Activated naive CD8-positive, alpha-beta T cell treated with anti-CD3 and anti-CD28 coated beads for 36 hours (primary cell): ENCODE results near the gene TIMM23B. TPM values are rescaled to one million over a fixed set of nuclear protein-coding genes. Genes with fewer than 3 reads are reported as not detected.
"Not testable (repeated sequence)": the region's sequence is repeated elsewhere in the genome, so short reads cannot be mapped to it uniquely, and the experiment has no call there.

ENCODE experiments used
- DNase-seq: peaks from one replicate; pipeline ENCODE4 v3.0.0; 2021
- H3K27ac Mint-ChIP-seq: one replicate; pipeline ENCODE4 v1.8.0; 2022; ENCODE audit warnings: mild to moderate bottlenecking, moderate library complexity, mixed read lengths
- H3K27me3 Mint-ChIP-seq: one replicate; pipeline ENCODE4 v1.8.0; 2022; ENCODE audit warnings: mild to moderate bottlenecking, mixed read lengths
- H3K36me3 Mint-ChIP-seq: one replicate; pipeline ENCODE4 v1.8.0; 2021; ENCODE audit warnings: mild to moderate bottlenecking, mixed read lengths
- H3K4me1 Mint-ChIP-seq: one replicate; pipeline ENCODE4 v1.8.0; 2021; ENCODE audit warnings: mixed read lengths
- H3K4me3 Mint-ChIP-seq: one replicate; pipeline ENCODE4 v1.8.0; 2022; ENCODE audit warnings: mild to moderate bottlenecking, moderate library complexity, mixed read lengths
- H3K9me3 Mint-ChIP-seq: one replicate; pipeline ENCODE4 v1.8.0; 2022; ENCODE audit warnings: mixed read lengths
- total RNA-seq, 2 experiments: library from RNA; stranded (reverse); gene quantifications; one replicate each; pipeline ENCODE4 v1.2.3, GENCODE V29; 2021

TIMM23B gene, protein sequence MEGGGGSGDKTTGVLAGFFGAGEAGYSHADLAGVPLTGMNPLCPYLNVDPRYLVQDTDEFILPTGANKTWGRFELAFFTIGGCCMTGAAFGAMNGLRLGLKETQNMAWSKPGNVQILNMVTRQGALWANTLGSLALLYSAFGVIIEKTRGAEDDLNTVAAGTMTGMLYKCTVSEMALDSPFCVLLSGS
- total RNA-seq = 10 to 100 TPM; 20.6 to 21.7 TPM

DNA sequence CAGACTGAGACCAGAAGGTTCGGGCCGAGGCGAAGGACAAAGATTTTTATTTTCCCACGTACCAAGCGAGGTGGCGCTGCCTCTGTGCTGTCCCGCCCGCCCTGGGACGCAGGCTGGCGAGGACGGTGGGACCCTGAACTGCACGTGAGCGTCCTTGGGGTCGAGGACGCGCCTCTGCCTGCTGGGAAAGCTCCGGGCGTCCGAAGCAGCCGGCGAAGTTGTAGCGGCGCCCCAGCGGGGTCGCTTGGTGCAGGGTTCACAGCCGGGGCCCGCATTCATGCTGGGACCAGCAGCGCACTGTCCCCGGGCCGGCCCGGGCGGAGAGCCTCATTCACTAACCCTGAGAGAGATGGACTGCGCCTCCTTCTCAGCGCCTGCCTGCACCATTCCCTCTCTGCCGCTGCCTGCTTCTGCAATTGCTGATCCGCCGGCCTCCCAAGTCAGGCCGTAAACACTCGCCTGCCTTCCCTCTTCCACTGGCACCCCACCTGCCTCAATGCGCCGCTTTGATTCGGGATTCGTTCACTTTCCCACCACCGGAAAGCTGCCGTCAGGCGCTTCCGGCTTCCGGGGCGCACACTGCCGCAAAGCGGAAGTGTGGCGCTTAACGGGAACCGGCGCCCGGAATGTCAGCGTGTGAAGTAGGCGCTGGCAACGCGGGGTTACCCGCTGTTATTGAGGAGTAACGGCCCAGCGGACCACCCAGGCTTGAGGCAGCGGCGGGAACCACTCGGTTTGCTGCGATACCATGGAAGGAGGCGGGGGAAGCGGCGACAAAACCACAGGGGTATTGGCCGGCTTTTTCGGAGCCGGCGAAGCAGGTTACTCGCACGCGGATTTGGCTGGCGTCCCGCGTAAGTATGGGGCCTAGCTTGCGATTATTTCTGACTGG, at the start of gene TIMM23B, which contains the start of gene PARG:
Gene TIMM23B, plus strand, starts transcription at position 607 of the 892 bp plus-strand sequence. Its CDS starts 142 bp downstream, at position 749.
Gene PARG, minus strand, starts transcription at position 581 of the 892 bp plus-strand sequence. Its CDS starts 302 bp downstream, at position 279.
- peak within 1 kb of the TSS; percentile 99 for H3K4me3 Mint-ChIP-seq
- H3K9me3 Mint-ChIP-seq, H3K27me3 Mint-ChIP-seq: not testable (repeated sequence)
- peak within 1 kb of the TSS; percentile 94 for H3K27ac Mint-ChIP-seq
- DNase-seq = peak; percentile 85
- peaks cover 15% of the 10 kb centered on the region for H3K4me1 Mint-ChIP-seq
- H3K36me3 Mint-ChIP-seq = peaks cover 11% of the 10 kb centered on the region

DNA sequence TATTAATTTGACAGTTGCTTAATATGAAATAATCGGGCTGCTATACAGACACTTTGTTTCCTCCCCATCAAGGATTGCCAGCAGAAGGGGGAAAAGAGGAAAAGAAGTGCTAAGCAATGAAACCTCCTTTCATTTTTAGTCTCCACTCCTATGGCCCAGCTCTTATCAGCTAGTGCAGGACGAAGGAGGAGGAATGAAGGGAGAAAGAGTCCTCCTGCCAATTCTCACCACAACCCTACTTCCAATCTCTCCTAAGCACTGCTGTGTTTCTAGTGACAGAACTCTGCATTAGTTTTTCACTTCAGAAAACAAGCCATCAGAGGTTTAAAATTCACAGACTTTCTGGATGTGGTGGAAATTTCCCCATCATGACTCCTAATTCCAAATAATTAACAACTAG, 41.9 kb upstream of the TIMM23B start:
- not testable (repeated sequence) for H3K4me3 Mint-ChIP-seq, H3K27ac Mint-ChIP-seq, H3K27me3 Mint-ChIP-seq, H3K9me3 Mint-ChIP-seq, H3K4me1 Mint-ChIP-seq, DNase-seq
- peaks cover 27% of the 10 kb centered on the region for H3K36me3 Mint-ChIP-seq

DNA sequence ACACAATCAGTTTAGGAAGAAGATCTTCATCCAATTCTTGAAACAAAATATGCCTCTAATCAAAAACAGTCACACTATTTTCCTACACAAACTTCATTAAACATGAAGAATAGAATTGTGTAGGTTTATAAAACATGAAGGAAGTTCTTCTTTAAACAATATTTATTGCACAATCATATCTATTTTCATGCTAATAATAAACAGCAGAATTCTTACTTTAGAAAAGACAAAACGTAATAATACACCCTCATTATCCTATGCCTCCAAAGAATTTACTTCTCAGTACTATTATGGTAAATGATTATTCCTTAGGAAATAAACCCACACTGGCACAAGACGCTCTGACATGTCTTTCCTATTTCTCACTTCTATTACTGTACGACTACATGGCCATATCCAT, 41.4 kb upstream of the TIMM23B start:
- not testable (repeated sequence) for H3K27ac Mint-ChIP-seq, H3K4me1 Mint-ChIP-seq, DNase-seq, H3K9me3 Mint-ChIP-seq, H3K27me3 Mint-ChIP-seq, H3K4me3 Mint-ChIP-seq
- peaks cover 24% of the 10 kb centered on the region for H3K36me3 Mint-ChIP-seq

DNA sequence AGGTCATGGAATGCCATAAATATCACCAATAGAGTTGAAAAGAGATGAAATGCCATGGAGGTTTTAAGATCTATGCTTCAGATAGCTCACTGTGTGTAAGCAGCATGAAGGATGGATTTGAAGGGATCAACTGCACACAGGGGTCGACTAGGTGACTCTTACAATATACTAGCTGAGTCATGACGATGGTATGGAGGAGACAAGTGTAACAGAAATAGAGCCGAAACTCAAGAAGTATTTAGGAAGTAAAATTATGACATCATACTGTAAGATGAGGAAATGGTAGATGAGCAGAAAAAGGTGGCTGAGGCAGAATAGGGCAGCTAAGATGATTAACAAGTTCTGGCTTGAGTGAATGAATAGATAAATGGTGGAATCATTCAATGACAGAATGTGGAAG, 38.0 kb upstream of the TIMM23B start:
- H3K27me3 Mint-ChIP-seq, H3K4me1 Mint-ChIP-seq, H3K9me3 Mint-ChIP-seq, DNase-seq, H3K27ac Mint-ChIP-seq, H3K4me3 Mint-ChIP-seq: not testable (repeated sequence)
- H3K36me3 Mint-ChIP-seq = peaks cover 14% of the 10 kb centered on the region

DNA sequence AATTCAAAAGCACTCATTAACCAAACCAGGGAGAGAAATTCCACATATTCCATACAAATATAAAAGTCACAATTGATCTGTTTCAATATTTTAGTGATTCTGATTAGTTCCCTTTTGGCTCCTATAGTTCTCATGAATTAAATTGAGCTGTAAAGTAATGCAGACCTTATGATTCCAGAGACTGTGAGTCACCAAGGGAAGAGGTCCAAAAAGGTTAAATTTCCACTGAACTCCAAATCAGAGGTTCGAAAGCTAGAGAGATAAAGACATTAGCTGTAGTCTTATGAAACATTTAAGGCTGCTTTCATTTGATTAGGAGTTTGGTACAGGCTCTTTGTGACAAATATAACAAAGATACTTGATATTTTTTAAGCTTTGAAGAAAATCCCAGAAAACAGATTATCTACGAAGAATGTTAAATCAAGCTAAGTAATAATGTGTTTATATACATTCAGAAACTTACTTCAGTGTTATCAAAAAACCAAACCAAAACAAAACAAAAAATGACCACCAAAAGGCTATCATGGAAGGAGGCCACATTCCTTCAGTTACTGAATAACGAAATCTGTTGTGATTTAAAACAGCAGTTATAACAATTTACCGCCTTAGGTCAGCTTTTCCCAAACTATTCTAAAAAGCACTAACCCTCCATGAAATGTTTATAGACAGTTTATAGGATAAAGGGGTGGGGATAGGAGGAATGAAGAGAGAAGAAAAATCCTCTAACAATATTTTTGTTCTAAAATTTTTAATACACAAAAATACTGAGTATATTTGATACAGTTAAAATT, 33.4 kb upstream of the TIMM23B start:
- H3K9me3 Mint-ChIP-seq, DNase-seq, H3K4me1 Mint-ChIP-seq, H3K36me3 Mint-ChIP-seq, H3K27me3 Mint-ChIP-seq, H3K27ac Mint-ChIP-seq, H3K4me3 Mint-ChIP-seq: not testable (repeated sequence)

DNA sequence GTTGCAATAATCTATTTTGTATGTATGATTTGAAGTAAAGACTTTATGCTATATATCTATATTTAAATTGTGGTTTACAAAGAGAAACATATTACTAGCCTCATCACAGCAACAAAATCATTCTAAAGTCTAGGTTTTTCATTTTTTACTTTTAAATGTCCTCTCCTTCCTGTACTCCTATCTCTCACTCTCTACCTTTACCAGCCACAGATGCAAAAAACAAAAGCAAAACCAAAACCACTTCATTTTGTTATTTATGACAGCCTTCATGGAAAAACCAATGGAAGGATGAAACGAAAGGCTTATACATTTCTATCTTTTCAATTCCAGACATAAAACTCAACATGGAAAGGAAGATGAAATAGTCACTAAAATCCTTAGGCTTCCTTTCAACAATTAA, 31.6 kb upstream of the TIMM23B start:
- H3K9me3 Mint-ChIP-seq, H3K27ac Mint-ChIP-seq, H3K4me1 Mint-ChIP-seq: not testable (repeated sequence)

DNA sequence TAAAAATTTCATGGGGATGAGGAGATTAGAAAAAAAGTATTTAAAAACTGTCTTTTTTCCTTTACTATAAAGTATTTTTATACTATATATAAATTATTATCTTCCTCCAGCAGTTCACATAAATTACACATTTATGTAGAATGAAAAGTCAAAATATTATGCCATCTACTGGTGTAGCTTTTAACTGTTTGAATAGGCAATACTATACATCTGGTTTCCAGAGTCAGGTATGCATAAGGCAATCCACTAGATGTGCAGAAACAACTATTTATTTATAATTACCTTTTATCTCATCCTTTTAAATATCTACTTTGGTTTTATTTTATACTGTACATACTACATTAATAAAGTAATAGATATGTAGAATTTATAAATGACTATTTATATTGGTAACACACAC, 25.4 kb upstream of the TIMM23B start:
- not testable (repeated sequence) for H3K4me3 Mint-ChIP-seq, H3K27ac Mint-ChIP-seq, H3K27me3 Mint-ChIP-seq, DNase-seq, H3K9me3 Mint-ChIP-seq, H3K36me3 Mint-ChIP-seq, H3K4me1 Mint-ChIP-seq

More for the DNA sequence above, 31.6 kb upstream of the TIMM23B start:
- H3K4me3 Mint-ChIP-seq, H3K27me3 Mint-ChIP-seq, H3K36me3 Mint-ChIP-seq, DNase-seq: not testable (repeated sequence)

DNA sequence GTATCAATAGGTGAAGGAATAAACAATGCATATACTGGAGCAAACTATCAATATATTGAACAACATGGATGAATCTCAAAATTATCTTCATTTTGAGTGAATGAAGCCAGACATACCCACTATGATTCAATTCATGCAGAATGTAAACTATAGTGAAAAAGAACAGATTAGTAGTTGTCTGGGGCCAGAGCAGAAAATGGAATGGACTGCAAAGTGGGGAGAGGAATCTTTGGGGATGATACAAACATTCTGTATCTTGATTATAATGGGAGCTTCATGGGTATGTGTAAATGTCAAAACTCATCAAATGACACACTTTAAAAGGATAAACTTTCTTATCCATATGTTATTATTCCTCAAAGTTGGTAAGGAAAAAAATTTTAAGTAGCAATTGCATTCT, 23.9 kb upstream of the TIMM23B start:
- H3K27me3 Mint-ChIP-seq = not testable (repeated sequence)

DNA sequence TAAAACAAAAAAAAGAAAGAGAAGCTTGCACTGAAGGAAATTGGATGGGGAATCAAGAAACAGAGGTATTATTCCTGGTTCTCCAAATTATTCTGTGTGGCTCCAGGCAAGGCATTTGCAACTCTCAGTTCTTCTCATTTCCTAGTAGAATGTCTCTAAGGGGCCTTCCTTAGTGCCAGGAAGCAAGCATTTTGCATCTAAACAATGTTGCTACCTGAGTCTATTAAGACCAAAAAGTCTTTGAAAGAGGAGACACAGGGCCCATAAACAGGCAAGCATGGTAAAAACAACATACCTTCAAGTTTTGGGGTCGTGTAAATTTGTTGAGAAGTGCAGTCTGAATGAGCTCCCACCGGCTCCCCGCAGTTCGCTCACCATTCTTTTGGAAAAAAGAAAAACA, 19.8 kb upstream of the TIMM23B start:
- DNase-seq, H3K27ac Mint-ChIP-seq, H3K36me3 Mint-ChIP-seq: not testable (repeated sequence)

More for the DNA sequence above, 23.9 kb upstream of the TIMM23B start:
- not testable (repeated sequence) for DNase-seq, H3K36me3 Mint-ChIP-seq, H3K4me3 Mint-ChIP-seq, H3K27ac Mint-ChIP-seq, H3K9me3 Mint-ChIP-seq, H3K4me1 Mint-ChIP-seq

DNA sequence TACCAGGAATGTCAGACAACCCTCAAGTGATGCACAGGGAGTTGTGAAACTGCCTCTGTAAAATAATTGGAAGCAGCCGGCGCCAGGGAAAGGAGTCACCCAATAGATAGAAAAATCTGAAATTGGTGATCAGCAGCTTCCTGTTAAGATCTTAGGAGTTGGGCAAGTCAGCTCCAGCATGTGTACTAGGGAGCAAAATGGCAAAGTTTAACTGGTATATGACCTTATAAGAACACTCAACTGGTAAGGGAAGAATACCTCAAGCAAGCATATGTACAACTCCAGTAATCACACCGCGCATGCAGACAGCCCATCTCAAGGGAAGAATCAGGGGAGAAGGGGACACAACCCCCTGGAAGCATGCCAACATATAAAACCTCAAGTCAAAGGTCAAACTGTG, 18.3 kb upstream of the TIMM23B start:
- DNase-seq, H3K27me3 Mint-ChIP-seq, H3K4me1 Mint-ChIP-seq, H3K36me3 Mint-ChIP-seq, H3K27ac Mint-ChIP-seq, H3K4me3 Mint-ChIP-seq, H3K9me3 Mint-ChIP-seq: not testable (repeated sequence)

More for the DNA sequence above, 19.8 kb upstream of the TIMM23B start:
- H3K4me3 Mint-ChIP-seq, H3K4me1 Mint-ChIP-seq, H3K27me3 Mint-ChIP-seq, H3K9me3 Mint-ChIP-seq: not testable (repeated sequence)

DNA sequence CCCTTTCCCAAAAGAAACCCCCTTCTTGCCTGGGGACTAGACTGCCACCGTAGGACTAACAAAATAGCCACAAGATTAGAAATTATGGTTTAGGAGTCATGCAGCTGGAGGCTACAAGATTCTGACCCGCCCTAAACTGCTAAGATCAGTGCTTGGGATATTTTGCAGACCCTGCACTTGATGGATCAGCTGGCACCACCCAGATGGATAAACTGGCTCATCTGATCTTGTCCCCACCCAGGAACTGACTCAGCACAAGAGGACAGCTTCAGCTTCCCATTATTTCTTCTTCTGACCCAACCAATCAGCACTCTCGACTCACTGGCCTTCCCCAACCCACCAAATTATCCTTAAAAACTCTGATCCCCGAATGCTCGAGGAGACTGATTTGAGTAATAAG, 10.6 kb upstream of the TIMM23B start:
- not testable (repeated sequence) for H3K9me3 Mint-ChIP-seq, H3K4me1 Mint-ChIP-seq, H3K4me3 Mint-ChIP-seq, H3K27ac Mint-ChIP-seq, H3K27me3 Mint-ChIP-seq, H3K36me3 Mint-ChIP-seq, DNase-seq

DNA sequence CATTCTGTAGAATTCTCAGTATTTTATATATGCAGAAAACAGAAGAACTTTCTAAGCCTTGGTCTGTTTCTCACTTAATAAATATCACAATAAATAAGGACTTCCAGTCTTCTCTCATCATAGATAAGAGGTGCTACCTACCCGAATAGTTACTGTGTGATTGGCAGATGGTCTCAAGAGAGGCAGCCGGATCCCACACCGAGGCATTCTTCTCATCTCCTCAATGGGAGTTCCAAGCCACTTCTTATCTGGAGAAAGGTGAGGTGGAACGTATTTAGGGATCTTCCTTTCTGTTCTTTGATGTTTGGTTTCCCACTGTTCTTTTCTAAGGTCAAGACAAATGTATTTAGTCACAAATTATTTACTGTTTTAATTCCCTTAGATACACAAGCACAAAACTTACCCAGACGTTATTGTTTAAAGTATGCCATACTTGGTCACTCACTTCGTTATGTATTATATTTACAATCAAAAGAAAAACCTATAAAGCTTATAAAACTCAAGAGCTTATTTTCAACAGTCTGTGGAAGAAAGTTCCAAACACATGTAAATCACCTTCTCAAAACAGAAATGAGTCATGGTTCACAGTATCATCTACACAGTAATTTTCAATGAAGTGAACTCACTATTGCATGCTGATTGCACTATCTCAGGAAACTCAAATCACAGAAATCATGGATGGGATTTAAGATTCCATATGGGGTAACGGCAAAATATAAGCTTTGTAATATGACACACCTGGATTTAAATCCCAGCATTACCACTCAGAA, 9.7 kb upstream of the TIMM23B start:
- not testable (repeated sequence) for DNase-seq, H3K4me1 Mint-ChIP-seq, H3K27ac Mint-ChIP-seq, H3K36me3 Mint-ChIP-seq, H3K9me3 Mint-ChIP-seq, H3K27me3 Mint-ChIP-seq, H3K4me3 Mint-ChIP-seq

DNA sequence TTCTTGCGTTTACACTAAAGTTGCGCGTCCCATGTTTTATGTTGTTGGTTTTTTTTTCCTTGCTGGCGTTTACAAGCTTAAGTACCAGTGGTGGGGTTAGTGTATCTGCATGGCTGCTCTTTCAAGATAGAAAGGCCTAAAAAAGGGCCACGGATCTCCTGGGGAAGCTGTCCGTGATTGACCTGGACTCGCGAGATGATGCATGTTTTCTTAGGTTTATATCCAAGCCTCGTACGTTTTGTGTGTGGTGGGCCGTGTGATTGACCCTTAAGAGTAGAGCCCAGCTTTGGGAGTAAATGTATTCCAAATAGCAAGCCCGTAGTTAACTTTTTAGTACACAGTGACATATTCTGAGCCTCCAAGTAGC, 469 bp downstream of the TIMM23B start:
- H3K27me3 Mint-ChIP-seq, H3K9me3 Mint-ChIP-seq, DNase-seq: not testable (repeated sequence)
- peak overlapping the region; percentile 94 for H3K27ac Mint-ChIP-seq
- peak overlapping the region; percentile 99 for H3K4me3 Mint-ChIP-seq
- H3K4me1 Mint-ChIP-seq = peaks cover 15% of the 10 kb centered on the region
- H3K36me3 Mint-ChIP-seq = peaks cover 15% of the 10 kb centered on the region

DNA sequence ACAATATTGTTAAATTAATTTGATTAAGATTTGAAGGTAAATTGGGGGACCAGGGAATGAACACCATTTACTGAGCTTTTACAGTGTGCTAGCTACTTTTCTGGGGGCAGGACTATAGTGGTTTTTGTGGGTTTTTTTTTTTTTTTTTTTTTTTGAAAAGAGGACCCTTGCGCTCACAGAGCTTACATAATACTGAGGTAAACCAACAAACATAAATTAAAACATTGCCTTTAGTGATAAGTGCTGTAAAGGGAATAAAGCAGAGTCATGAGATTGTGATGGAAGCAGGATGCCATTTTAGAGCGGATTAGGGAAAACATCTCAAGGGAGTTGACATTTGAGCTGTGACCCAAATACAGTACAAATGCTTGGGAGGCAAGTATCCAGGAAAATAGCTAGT, 1.8 kb downstream of the TIMM23B start:
- Mint-ChIP-seq H3K4me1 (peaks cover 11% of the 10 kb centered on the region), H3K36me3 (peaks cover 19% of the 10 kb centered on the region), H3K4me3 (peak overlapping the region; percentile 41)
- H3K9me3 Mint-ChIP-seq, DNase-seq, H3K27me3 Mint-ChIP-seq, H3K27ac Mint-ChIP-seq: not testable (repeated sequence)

DNA sequence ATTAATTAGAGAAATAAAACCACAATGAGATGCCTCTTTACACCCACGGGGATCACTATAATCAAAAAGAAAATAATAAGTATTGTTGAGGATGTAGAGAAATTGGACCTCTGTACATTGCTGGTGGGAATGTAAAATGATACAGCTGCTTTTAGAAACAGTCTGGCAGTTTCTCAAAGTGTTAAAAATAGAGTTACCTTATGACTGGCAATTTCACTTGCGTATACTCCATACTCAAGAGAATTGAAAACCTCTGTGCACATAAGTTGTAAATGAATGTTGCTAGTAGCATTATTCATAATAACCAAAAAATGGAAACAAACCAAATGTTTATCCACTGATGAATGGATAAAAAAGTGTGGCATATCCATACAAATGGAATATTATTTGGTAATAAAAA, 6.3 kb downstream of the TIMM23B start:
- H3K9me3 Mint-ChIP-seq, H3K27ac Mint-ChIP-seq, H3K27me3 Mint-ChIP-seq, H3K4me3 Mint-ChIP-seq, DNase-seq: not testable (repeated sequence)
- Mint-ChIP-seq H3K36me3 (peaks cover 18% of the 10 kb centered on the region), H3K4me1 (peaks cover 10% of the 10 kb centered on the region)
